ENCODE results near the gene UBP1.
"Not testable (repeated sequence)": the region's sequence is repeated elsewhere in the genome, so short reads cannot be mapped to it uniquely, and the experiment has no call there.

UBP1 gene

DNA sequence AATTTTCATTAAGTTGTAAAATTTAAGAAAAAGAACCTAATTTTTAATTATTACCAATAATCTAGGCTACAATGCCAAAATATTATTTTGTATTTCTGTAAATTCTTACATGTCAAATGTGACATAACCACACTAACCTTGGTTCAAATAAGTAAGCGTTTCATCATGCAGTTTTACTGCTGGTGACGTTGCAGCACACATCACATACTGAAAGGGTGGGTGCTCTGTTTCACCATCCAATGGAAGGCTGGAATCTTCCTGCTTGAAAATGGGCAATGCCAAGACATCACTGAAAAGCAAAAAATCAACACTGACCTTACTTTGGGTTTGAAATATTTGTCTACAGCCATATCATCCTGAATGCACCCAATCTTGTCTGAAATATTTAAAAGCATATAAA is 14.8 kb downstream of the UBP1 start:
- TF ChIP-seq, protein P1, sequence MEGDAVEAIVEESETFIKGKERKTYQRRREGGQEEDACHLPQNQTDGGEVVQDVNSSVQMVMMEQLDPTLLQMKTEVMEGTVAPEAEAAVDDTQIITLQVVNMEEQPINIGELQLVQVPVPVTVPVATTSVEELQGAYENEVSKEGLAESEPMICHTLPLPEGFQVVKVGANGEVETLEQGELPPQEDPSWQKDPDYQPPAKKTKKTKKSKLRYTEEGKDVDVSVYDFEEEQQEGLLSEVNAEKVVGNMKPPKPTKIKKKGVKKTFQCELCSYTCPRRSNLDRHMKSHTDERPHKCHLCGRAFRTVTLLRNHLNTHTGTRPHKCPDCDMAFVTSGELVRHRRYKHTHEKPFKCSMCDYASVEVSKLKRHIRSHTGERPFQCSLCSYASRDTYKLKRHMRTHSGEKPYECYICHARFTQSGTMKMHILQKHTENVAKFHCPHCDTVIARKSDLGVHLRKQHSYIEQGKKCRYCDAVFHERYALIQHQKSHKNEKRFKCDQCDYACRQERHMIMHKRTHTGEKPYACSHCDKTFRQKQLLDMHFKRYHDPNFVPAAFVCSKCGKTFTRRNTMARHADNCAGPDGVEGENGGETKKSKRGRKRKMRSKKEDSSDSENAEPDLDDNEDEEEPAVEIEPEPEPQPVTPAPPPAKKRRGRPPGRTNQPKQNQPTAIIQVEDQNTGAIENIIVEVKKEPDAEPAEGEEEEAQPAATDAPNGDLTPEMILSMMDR (IDR thresholded peaks at IDR 0.05; ENCODE audit: extremely low read depth, insufficient read depth, missing control alignments) = no peak
- DNase-seq (ENCODE audit: low spot score) = no peak
- in situ Hi-C loops (cut with MboI; ENCODE audit: low pct_unique_long_range_greater_than_20kb, low sequenced_read_pairs, unreplicated experiment) = no loop called here

DNA sequence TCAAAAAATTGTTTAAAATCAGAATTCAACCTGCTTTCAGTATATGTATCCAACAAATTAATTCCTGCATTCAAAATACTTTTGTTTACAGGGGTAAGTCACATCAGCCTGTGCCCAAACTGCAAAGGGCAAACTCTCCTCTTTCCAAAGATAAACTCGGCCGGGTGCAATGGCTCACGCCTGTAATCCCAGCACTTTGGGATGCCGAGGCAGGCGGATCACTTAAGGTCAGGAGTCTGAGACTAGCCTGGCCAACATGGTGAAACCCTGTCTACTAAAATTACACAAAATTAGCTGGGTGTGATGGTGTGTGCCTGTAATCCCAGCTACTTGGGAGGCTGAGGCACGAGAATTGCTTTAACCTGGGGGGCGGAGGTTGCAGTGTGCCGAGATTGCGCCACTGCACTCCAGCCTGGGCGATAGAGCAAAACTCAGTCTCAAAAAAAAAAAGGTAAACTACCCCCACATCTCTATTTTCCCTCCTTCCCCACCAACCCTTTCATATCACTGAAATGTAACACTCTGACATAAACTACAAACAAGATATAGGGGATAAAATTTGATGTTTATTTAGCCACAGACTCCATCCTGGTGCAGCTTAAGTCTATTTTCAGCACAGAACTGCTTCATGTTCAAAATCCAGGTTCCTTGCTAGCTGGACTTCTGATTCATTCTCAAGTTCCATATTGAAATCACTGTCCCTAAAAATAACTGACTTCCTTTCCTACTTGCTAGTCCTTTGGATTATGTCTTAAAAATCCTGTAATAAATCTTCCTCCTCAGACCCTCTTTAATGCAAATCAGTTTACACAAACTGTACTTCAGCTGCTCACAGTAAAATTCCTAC is 15.4 kb downstream of the UBP1 start:
- in situ Hi-C loops (cut with MboI; ENCODE audit: low pct_unique_long_range_greater_than_20kb, low sequenced_read_pairs, unreplicated experiment) = no loop called here
- no peak for DNase-seq (ENCODE audit: low spot score)
- TF ChIP-seq, protein P1 (IDR thresholded peaks at IDR 0.05; ENCODE audit: extremely low read depth, insufficient read depth, missing control alignments) = no peak

DNA sequence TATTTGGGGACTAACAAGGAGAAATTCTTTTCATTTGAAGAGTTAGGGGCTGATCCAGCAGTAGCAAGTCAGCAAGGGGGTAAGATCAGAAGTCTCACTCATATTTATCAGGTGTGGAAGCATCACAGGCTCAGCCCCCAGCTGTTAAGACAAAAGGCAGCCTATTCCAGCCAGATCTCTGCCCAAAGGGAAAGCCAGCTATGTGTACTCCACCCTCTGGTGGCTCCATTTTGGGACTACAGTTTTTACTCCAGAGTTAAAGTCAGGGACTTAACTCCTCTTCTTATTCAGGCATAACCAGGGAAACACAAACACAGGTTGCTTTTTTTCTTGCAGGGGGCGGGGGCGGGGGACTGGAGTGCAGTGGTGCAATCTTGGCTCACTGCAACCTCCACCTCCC is 19.2 kb downstream of the UBP1 start:
- TF ChIP-seq, protein P1 (IDR thresholded peaks at IDR 0.05; ENCODE audit: extremely low read depth, insufficient read depth, missing control alignments) = no peak
- in situ Hi-C loops (cut with MboI; ENCODE audit: low pct_unique_long_range_greater_than_20kb, low sequenced_read_pairs, unreplicated experiment) = no loop called here
- no peak for DNase-seq (ENCODE audit: low spot score)

DNA sequence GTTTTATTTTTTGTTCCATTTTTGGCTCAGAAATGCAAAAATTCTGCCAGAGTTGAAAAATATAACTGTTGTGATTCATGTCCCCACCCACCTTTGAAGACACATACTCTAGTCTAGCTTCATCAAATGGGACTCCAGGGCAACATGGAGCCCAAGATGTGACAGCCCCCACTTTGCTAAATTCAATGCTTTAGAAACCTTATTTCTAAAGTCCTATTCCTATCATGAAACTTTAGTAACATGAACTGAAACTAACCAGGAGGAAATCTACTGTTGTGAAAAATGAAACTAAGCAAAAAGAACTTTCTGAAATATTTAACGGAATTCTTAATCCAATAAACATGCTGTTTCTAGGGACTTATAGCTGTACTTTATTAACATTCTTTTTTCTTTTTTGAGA is 20.3 kb downstream of the UBP1 start:
- TF ChIP-seq, protein P1 (IDR thresholded peaks at IDR 0.05; ENCODE audit: extremely low read depth, insufficient read depth, missing control alignments) = no peak
- DNase-seq (ENCODE audit: low spot score) = no peak
- in situ Hi-C loops (cut with MboI; ENCODE audit: low pct_unique_long_range_greater_than_20kb, low sequenced_read_pairs, unreplicated experiment) = no loop called here

DNA sequence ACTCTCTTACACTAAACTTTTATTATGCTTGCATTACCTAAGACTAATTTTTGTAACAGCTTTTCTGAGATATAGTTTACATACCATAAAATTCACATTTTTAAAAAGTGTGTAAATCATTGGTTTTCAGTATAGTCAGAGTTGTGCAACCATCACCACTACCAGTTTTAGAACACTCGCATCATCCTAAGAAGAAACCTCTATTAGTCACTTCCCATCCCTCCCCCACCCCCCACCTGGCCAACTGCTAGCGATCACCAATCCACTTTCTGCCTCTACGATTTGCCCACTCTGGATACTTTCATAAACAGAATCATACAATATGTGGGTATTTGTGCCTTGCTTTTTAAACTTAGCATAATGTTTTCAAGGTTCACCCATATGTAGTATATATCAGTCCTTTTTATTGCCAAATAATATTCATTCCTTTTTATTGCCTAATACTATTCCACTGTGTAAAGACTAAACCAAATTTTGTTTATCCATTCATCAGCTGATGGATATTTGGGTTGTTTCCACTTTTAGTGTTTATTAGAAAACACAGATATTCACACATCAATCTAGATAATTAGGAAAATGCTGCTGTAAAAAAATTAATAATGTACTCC is 23.0 kb downstream of the UBP1 start:
- no peak for DNase-seq (ENCODE audit: low spot score)
- TF ChIP-seq, protein P1 (IDR thresholded peaks at IDR 0.05; ENCODE audit: extremely low read depth, insufficient read depth, missing control alignments) = no peak
- in situ Hi-C loops (cut with MboI; ENCODE audit: low pct_unique_long_range_greater_than_20kb, low sequenced_read_pairs, unreplicated experiment) = no loop called here

DNA sequence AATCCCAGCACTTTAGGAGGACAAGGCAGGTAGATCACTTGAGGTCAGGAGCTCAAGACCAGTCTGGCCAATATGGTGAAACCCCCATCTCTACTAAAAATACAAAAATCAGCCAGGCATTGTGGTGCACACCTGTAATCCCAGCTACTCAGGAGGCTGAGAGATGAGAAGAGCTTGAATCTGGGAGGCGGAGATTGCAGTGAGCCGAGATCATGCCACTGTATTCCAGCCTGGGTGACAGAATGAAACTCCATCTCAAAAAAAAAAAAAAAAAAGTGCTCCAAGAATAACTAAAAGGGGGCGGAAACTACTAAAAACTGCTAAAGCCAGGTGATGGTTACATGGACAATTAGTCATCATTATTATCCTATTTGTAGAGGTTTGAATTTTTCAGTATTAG is 29.4 kb downstream of the UBP1 start:
- in situ Hi-C loops (cut with MboI; ENCODE audit: low pct_unique_long_range_greater_than_20kb, low sequenced_read_pairs, unreplicated experiment); DNase-seq (ENCODE audit: low spot score): not testable (repeated sequence)

DNA sequence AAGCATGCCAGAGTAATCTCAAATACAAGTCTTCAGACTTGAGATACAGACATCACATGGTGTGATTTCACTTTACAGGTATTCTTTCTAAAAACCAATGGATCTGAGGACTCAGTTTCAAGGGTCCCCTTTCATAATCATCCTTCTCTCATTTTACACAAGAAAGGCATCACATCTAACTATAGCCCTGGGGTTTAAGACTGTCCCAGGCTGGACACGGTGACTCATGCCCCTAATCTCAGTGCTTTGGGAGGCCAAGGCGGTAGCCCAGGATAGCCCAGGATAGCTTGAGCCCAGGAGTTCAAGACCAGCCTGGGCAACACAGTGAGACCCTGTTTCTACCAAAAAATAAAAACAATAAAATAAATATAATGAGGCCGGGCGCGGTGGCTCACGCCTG is 36.4 kb downstream of the UBP1 start:
- TF ChIP-seq, protein P1 (IDR thresholded peaks at IDR 0.05; ENCODE audit: extremely low read depth, insufficient read depth, missing control alignments) = no peak
- in situ Hi-C loops (cut with MboI; ENCODE audit: low pct_unique_long_range_greater_than_20kb, low sequenced_read_pairs, unreplicated experiment) = no loop called here
- DNase-seq (ENCODE audit: low spot score) = no peak
